ENCODE data around the gene SETD7. TPM values are rescaled to one million over a fixed set of nuclear protein-coding genes. Genes with fewer than 3 reads are reported as not detected.

Gene SETD7
- polyA plus RNA-seq, 1 donor from 2014 or later, result 12.0 TPM

- Histone ChIP-seq H3K9me2 (ENCODE audit: insufficient read depth, low read length) (no peaks in the 10 kb centered on the region), H3F3A (ENCODE audit: insufficient read depth, low read length, poor library complexity, severe bottlenecking) (no peaks in the 10 kb centered on the region), H3K79me2 (replicated peaks; ENCODE audit: insufficient read depth, low read length) (peaks cover 22% of the 10 kb centered on the region), H3K27me3 (ENCODE audit: insufficient read depth, low read depth, low read length) (no peaks in the 10 kb centered on the region), H3K9me3 (ENCODE audit: low read length) (no peaks in the 10 kb centered on the region), H4K20me1 (ENCODE audit: insufficient read depth) (no peaks in the 10 kb centered on the region), H3K4me2 (ENCODE audit: low read length) (peak overlapping the region; percentile 74), H3K9ac (ENCODE audit: low read length) (peak overlapping the region; percentile 83), H3K4me3 (ENCODE audit: low read length) (peak overlapping the region; percentile 87), H3K36me3 (ENCODE audit: insufficient read depth, low read length) (no peaks in the 10 kb centered on the region), H2AFZ (ENCODE audit: low read depth, low read length) (peak overlapping the region; percentile 81), H3K27ac (ENCODE audit: low read length) (peak overlapping the region; percentile 84)
- TF ChIP-seq, protein P1, sequence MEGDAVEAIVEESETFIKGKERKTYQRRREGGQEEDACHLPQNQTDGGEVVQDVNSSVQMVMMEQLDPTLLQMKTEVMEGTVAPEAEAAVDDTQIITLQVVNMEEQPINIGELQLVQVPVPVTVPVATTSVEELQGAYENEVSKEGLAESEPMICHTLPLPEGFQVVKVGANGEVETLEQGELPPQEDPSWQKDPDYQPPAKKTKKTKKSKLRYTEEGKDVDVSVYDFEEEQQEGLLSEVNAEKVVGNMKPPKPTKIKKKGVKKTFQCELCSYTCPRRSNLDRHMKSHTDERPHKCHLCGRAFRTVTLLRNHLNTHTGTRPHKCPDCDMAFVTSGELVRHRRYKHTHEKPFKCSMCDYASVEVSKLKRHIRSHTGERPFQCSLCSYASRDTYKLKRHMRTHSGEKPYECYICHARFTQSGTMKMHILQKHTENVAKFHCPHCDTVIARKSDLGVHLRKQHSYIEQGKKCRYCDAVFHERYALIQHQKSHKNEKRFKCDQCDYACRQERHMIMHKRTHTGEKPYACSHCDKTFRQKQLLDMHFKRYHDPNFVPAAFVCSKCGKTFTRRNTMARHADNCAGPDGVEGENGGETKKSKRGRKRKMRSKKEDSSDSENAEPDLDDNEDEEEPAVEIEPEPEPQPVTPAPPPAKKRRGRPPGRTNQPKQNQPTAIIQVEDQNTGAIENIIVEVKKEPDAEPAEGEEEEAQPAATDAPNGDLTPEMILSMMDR (IDR thresholded peaks at IDR 0.05; ENCODE audit: poor library complexity, severe bottlenecking), result peak; percentile 57
- TF ChIP-seq RAD21 (conservative IDR thresholded peaks at IDR 0.05) (no peak), POLR2AphosphoS5 (IDR thresholded peaks at IDR 0.05) (peak; percentile 72), MXI1 (conservative IDR thresholded peaks at IDR 0.05; ENCODE audit: poor library complexity, severe bottlenecking) (peak; percentile 48), SMC3 (conservative IDR thresholded peaks at IDR 0.05; ENCODE audit: poor library complexity) (peak; percentile 37), EP300 (conservative IDR thresholded peaks at IDR 0.05; ENCODE audit: poor library complexity, severe bottlenecking) (peak; percentile 45)
Measured at GRCh38 chr4:139453371-139454110, 102.5 kb downstream of the SETD7 start.

- H3K9me2 ChIP-seq (ENCODE audit: insufficient read depth, low read length), result no peaks in the 10 kb centered on the region
- peaks cover 22% of the 10 kb centered on the region for H3K79me2 ChIP-seq (replicated peaks; ENCODE audit: insufficient read depth, low read length)
- H3K36me3 ChIP-seq (ENCODE audit: insufficient read depth, low read length), result no peaks in the 10 kb centered on the region
- no peaks in the 10 kb centered on the region for H3K27me3 ChIP-seq (ENCODE audit: insufficient read depth, low read depth, low read length)
- H3K9me3 ChIP-seq (ENCODE audit: low read length), result no peaks in the 10 kb centered on the region
- peak overlapping the region; percentile 74 for H3K4me2 ChIP-seq (ENCODE audit: low read length)
- TF ChIP-seq TAF1 (IDR thresholded peaks at IDR 0.05; ENCODE audit: low read depth) (no peak), SMC3 (conservative IDR thresholded peaks at IDR 0.05; ENCODE audit: poor library complexity) (no peak), EZH2 (IDR thresholded peaks at IDR 0.05; ENCODE audit: borderline replicate concordance, insufficient read depth, low read length, poor library complexity, severe bottlenecking) (no peak), EP300 (conservative IDR thresholded peaks at IDR 0.05; ENCODE audit: poor library complexity, severe bottlenecking) (no peak), POLR2AphosphoS5 (IDR thresholded peaks at IDR 0.05) (no peak), MXI1 (conservative IDR thresholded peaks at IDR 0.05; ENCODE audit: poor library complexity, severe bottlenecking) (no peak)
- TF ChIP-seq, protein P2, sequence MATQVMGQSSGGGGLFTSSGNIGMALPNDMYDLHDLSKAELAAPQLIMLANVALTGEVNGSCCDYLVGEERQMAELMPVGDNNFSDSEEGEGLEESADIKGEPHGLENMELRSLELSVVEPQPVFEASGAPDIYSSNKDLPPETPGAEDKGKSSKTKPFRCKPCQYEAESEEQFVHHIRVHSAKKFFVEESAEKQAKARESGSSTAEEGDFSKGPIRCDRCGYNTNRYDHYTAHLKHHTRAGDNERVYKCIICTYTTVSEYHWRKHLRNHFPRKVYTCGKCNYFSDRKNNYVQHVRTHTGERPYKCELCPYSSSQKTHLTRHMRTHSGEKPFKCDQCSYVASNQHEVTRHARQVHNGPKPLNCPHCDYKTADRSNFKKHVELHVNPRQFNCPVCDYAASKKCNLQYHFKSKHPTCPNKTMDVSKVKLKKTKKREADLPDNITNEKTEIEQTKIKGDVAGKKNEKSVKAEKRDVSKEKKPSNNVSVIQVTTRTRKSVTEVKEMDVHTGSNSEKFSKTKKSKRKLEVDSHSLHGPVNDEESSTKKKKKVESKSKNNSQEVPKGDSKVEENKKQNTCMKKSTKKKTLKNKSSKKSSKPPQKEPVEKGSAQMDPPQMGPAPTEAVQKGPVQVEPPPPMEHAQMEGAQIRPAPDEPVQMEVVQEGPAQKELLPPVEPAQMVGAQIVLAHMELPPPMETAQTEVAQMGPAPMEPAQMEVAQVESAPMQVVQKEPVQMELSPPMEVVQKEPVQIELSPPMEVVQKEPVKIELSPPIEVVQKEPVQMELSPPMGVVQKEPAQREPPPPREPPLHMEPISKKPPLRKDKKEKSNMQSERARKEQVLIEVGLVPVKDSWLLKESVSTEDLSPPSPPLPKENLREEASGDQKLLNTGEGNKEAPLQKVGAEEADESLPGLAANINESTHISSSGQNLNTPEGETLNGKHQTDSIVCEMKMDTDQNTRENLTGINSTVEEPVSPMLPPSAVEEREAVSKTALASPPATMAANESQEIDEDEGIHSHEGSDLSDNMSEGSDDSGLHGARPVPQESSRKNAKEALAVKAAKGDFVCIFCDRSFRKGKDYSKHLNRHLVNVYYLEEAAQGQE (IDR thresholded peaks at IDR 0.05; ENCODE audit: borderline replicate concordance), result no peak
- TF ChIP-seq, protein P1 (IDR thresholded peaks at IDR 0.05; ENCODE audit: poor library complexity, severe bottlenecking), result peak; percentile 68
- peak overlapping the region; percentile 81 for H2AFZ ChIP-seq (ENCODE audit: low read depth, low read length)
- H3K9ac ChIP-seq (ENCODE audit: low read length), result peak overlapping the region; percentile 83
- H3F3A ChIP-seq (ENCODE audit: insufficient read depth, low read length, poor library complexity, severe bottlenecking), result no peaks in the 10 kb centered on the region
- H3K4me3 ChIP-seq (ENCODE audit: low read length), result peak overlapping the region; percentile 87
- no peaks in the 10 kb centered on the region for H4K20me1 ChIP-seq (ENCODE audit: insufficient read depth)
- H3K27ac ChIP-seq (ENCODE audit: low read length), result peak overlapping the region; percentile 84
Measured at GRCh38 chr4:139453041-139453370, 103.0 kb downstream of the SETD7 start.
